HG02759 (cell line): ENCODE results near the gene DIMT1.

ENCODE experiments used
- ATAC-seq: cut with Tn5 transposase; IDR thresholded peaks from one replicate; pipeline ENCODE4 v1.9.1; 2021; ENCODE audit warnings: mild to moderate bottlenecking, moderate library complexity; ENCODE audit not compliant: unreplicated experiment

Gene DIMT1

DNA sequence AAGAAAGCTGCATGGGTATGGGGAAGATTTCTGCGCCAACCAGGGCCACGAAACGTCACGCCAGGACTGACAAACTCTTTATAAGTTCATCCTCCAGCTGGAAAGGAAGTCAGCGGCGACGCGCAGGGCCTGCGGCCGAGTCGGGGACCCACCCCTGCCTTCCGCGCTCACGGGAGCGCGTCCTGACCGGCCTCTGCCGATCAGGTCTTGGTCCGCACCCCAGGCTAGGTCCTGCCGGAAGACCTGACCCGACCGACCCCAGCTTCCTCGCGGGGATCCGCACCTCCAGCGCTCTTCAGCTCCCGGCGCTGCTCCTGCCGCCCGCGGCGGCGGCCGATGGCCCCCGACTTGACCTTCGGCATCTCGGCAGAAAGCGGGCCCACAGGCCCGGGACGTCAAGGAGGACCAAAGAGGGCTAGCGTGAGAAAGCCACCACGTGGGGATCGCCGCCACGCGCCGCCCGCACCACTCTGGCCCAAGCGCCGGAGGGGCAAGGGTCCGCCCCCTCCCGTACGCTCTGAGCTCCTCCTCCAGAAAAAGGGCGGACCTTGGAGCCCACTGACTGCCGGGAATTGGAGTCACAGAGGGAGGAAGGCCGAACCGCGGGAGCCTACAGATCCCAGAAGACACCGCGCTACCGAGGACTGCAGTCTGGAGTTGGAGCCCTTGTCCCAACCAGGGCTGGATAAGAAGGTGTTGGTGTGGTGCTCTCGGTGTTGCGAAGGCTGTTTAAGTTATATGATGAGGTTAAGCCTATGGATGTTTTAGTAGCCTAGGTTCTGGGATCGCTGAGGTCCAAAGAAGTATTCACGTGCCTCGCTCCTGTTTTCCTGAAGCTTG lies at the start of gene DIMT1:
Gene DIMT1, minus strand, starts transcription at position 495 of the 840 bp plus-strand sequence. Its CDS starts 133 bp downstream, at position 362.
- ATAC-seq = peak; percentile 96

DNA sequence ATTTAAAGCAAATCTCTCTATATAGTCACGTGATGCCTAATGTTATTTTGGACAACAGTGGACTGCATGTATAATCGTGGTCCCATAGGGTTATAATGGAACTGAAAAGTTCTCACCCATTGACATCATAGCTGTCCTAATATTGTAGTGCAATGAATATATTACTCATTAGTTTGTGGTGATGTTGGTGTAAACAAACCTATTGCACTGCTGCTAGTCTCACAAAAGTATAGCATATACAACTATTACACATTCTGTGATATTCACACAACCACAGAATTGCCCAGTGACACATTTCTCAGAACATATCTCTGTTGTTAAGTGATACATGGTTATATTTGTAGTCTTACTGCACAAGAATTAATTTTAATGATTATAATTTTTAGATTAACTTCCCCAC lies 46.6 kb upstream of the DIMT1 start:
- no peak for ATAC-seq

DNA sequence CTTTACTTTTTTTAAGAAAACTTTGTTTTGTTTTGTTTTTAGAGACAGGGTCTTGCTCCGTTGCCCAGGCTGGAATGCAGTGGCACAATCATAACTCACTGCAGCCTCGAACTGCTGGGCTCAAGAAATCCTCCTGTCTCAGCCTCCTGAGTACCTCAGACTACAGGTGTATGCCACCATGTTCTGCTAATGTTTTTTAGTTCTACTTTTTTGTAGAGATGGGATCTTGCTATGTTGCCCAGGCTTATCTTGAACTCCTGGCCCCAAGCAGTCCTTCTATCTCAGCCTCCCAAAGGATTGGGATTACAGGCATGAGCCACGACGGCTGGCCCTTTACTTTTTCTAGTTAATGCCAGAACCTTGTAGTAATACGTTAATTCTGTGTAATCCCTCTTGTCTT lies 44.8 kb upstream of the DIMT1 start:
- no peak for ATAC-seq

DNA sequence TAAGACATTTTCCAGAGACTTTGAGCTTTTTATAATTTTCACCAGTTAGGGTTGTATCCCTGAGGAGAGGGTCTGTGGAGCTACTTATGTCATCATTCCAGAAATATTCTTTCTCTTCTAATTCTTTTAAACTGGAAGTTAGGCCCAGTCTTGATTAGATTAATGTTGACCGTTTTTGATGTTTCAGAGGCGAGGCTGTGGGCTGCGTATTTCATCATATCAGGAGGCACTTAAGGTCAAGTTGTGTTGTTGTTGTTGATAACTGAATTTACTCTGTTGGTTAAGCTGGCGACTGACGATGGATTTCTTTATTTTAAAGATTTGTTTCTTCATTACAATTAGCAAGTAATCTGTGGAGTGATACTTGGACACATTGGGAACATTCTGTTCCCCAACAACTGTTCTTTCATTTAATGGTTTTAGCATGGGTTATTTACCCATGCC lies 28.9 kb upstream of the DIMT1 start:
- ATAC-seq = no peak

DNA sequence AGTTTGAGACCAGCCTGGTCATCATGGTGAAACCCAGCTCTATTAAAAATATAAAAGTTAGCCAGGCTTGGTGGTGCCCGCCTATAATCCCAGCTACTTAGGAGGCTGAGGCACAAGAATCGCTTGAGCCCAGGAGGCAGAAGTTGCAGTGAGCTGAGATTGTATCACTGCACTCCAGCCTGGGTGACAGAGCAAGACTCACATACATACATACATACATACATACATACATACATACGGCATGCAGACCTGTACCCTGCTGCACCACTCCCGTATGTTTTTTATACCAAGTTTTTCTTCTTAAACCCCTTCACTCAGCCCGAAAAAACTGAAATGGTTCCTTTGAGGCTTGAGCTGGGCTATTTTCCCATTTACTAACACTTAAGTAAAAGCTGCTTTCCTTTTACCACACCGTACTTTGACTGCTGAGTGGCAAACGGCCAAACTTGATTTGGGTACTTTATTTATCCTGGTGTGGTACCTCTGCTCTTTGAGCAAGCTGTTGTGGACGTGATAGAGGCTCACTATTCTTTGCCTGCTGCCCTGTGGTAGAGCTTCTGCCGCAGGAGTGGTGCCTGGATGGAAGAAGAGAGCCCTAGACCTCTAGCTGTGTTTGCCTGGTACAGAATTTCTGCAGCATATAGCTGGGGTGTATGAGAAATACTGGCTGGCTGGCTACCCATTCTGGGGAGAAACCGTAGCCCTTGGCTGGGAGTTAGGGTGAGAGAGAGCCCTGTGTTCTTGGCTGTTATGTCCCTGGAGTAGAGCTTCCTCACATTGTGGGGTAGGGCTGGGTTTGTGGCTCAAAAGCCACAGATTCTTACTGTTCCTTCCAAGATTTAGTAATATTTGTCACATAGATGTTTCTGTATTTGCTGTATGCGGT lies 28.3 kb upstream of the DIMT1 start:
- no peak for ATAC-seq

DNA sequence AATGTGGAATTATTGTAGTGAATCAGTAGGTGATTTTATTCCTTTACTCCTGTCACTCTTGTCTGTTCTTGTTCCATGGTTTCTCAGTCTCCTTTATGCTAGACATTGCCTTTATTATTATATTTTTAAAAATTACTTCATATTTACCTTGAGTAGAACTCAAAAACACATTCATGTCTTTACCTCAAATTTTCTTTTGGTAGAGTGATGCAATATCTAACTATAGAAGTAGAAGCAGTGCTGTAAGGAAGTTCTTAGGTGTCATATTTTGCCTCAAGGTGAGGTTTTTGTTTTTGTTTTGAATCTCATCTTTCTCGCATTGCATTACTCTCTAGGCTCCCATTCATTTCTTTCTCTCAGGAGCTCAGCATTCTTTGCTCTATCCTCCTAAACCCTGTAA lies 21.1 kb upstream of the DIMT1 start:
- no peak for ATAC-seq

DNA sequence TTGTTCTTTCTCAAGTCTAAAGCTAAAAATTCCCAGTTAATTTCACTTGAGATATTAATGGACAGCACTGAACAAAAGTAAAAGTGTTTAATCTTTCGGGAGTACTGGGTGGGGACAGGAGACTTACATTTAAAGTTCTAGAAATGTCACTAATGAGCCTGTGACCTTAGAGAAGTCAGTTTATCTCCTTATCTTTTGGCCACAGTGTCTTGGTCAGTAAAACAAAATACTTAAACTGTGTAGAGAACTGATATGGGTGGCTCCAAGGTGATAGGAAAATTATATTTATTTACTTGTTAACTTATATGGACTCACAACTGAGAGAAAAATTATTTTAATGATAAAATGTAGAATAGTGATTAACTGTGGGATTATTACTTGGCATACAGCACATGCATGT lies 17.7 kb upstream of the DIMT1 start:
- ATAC-seq = no peak

DNA sequence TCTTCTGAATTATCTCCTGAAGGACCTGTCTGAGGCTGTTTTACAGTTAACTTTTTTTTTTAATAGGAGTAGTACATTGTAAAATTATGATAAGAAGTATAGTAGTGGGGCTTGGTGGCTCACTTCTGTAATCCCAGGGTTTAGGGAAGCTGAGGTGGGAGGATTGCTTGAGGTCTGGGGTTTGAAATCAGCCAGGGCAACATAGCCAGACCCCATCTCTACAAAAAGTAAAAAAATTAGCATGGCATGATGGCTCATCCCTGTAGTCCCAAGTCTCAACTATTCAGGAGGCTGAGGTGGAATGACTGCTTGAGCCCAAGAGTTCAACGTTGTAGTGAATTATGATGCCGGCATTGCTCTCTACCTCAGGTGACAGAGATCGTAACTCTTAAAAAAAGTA lies 15.9 kb upstream of the DIMT1 start:
- no peak for ATAC-seq

DNA sequence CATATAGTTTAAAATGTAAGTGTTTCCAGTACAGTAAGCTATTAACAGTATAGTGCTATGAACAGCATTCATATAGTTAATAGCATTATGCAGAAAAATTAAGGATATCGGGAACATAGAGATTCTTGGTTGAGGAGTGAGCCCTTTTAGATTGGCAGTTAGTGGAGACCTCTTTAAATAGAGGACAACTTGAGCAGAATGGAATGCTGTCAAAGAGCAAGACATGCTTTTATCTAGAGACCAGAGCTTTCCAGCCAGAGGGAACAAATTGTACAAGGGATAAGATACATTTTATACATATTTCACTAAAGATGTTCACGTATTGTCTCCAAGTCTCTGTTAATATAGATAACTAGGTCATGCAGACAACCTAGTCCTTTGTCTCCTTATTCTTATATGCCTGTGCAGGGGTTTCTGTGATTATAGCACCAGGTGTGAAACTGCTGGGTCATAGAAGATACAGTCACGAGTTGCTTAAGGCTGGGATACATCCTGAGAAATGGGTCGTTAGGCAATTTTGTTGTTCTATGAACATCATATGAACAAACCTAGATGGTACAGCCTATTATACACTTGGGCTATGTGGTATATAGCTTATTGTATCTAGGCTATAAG lies 14.9 kb upstream of the DIMT1 start:
- no peak for ATAC-seq

DNA sequence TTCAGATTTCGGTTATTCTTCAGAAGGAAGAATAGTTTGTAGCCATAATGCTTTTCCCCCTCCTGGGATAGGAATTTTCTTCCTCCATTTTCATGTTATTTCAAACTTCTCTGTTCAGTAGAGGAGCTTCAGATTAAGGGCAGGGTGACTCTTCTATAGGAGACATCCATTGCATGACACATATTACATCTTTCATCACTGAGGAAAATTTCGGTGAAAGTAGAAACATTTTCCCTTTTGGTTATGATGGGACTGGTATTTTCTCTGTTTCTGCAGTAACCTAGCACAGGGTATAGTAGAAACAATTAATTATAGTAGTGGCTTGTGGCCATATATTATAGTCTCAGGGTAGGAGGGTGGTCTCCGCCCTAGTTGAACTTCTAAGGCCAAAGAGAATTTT lies 10.0 kb upstream of the DIMT1 start:
- no peak for ATAC-seq

DNA sequence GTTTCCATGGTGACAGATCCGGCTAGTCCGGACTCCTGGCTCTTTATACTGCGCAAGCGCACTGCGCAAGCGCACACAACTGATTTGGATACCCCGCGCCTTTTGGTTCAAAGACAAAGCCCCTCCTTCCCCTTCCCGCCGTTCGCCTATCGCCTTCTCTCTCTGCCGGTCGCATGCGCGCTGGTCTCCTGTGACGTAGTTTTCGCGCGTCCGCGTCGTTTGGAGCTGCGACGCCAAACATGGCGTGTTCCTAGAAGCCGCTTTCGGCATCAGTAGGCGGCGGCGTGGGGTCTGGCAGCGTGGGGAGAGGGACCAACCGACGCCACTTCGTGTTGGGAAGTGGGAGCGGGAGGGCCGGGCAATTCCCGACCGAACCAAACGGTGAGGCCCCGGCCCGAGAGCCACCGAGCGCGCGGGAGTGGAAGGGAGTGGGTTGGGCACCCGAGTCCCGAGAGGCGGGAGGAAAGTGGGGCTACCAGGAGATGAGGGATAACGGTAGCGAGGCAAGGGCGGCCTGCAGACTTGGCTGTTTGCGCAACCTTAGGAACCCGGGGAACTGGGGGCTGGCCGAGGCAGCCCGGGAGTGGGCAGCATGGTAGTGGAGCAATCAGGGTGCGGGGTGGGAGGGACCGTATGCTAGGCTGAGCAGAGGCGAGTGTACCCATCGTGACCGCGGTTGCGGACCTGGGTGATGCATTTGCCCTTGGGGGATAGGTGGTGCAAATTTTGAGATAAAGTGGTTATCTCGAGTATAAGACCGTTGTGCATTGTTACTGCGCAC lies 9.0 kb upstream of the DIMT1 start, which contains the start of gene IPO11:
Gene IPO11, plus strand, starts transcription at position 215 of the 781 bp plus-strand sequence. CDS start 24,517 bp downstream, outside the sequence.
- peak; percentile 96 for ATAC-seq

DNA sequence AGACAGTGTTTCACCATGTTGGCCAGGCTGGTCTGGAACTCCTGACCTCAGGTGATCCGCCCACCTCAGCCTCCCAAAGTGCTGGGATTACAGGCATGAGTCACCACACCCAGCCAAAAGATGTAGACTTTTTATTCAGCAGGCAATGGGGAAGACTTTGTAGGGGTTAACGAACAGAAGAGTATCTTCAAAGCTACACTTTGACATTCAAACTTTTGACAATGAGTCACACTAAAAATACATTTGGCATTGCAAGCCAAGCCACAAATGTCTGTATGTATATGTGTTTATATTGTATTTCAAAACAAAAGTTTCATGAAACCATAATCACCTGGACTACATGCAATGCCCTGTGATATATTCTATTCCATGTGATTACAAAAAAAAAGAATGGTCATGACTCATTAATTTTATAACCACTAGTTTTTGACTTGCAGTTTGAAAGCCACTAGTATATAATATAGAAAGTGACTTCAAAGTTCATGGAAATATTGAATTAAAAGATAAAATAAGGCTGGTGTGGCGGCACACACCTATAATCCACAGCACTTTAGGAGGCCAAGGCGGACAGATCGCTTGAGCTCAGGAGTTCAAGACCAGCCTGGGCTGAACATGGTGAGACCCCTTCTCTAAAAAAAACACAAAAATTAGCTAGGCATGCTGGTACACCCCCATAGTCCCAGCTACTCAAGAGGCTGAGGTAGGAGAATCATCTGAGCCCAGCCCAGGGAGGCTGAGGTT lies 8.3 kb downstream of the DIMT1 start:
- no peak for ATAC-seq

DNA sequence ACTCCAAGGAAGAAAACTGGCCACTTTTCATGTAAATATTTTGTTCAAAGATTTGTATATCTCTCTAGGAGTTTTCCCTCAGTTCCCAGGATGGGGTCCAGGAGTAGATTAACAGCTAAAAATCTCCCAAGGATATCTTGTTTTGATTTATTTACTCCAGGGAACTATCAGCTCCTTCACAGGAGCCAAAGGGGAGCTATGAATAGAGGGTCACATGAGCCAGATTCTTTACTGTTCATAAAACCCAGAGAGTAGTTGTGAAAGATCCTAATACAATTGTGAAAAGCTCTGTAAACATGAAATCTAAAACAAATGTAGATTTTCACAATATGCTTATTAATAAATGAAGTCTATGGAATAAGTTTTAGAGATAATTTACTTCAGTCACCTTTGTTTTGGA lies 16.9 kb downstream of the DIMT1 start:
- ATAC-seq = no peak

DNA sequence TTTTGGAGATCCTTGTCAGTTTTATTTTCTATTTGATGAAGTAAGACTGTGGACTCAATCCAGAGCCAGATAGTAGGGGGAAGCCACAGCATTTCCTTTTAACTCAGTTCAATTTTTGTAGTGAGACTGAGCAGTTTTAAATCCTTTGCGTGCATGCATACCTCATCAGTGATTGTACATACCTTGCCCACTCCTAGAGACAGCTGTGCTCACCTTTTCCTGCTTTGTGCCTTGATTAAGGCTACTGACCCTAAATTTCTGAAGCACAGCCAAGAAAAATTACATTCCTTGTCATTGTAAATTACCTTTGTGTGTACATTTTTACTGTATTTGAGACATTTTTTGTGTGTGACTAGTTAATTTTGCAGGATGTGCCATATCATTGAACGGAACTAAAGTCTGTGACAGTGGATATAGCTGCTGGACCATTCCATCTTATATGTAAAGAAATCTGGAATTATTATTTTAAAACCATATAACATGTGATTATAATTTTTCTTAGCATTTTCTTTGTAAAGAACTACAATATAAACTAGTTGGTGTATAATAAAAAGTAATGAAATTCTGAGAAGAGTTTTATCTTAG lies 17.8 kb downstream of the DIMT1 start:
- no peak for ATAC-seq

DNA sequence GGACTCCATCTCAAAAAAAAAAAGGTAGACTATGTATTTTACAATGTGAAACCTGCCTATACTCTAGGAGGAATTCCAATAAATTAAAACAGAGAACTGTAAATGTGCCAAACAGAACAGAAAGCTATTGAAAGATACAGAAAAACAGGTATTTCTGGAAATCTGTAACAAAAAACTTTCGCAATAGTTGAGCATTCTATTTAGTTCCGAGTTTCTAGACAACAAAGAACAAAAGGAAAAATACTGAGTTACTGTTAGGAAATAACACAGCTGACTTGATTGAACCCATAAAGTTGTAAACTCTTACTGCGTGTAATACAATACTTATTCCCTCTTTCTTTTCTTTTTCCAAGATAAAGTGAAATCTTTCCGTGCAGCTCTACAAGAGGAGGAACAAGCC lies 18.6 kb downstream of the DIMT1 start:
- ATAC-seq = no peak

DNA sequence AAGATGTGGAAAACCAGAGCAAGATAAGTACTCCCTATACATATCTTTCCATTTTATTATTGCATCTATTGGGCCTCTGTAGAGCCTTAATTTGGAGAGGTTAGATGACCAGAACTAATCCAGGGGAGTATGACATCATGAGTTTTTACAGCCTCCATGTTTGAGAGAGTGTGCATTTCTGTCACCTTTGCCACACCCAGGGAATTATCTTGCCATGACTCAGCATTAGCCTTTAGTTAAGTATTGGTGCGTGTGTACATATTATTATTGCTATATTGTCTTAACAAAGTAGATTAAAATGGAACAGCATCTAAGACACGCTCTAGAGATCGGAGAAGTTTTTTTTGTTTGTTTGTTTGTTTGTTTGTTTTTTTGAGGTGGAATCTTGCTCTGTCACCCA lies 27.6 kb downstream of the DIMT1 start:
- no peak for ATAC-seq

DNA sequence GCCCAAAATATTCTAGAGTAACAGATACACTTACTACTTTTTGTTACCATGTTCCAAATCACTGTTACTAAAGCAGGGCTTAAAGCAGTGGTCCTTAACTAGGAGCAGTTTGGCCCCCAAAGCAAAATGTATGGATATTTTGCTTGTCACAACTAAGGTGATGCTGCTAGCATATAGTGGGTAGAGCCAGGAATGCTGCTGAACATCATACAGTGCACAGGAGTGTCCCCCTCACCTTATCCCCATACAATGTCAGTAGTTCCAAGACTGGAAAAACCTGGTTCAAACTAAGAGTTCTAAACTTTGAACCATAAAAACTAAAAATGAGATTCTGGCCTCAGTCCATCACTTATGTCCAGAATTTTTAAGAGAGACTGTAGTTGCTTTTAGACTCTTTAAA lies 28.1 kb downstream of the DIMT1 start:
- ATAC-seq = no peak

DNA sequence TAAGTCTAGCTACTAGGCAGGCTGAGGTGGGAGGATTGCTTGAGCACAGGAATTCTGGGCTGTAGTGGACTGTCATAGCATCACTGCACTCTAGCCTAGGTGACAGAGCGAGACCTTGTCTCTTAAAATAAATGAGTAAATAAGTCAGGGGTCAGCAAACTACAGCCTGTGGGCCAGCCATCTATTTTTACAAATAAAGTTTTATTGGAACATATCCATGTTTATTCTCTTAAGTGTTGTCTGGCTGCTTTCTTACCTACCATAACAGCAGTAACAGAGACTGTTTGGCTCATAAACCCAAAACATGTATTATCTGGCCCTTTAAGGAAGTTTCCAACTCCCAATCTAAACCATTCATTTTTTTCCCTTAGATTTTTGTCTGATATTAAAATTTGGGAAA lies 29.6 kb downstream of the DIMT1 start:
- no peak for ATAC-seq

DNA sequence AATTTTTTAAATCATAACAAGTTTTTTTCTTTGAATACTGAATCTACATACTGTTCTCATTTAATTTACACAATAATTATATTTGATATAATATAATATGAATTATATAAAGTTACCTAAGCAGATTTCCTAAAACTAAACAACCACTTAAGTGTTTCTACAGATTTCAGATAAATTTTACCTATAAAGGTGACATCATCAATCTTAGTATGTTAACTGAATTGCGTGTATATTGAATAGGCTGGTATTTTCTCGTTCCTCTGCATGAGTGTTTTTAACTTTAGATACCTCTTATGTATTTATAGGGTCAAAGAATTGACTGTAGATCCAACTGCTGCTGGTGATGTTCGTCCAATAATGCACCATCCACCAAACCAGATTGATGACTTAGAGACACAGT lies 30.3 kb downstream of the DIMT1 start:
- ATAC-seq = no peak

DNA sequence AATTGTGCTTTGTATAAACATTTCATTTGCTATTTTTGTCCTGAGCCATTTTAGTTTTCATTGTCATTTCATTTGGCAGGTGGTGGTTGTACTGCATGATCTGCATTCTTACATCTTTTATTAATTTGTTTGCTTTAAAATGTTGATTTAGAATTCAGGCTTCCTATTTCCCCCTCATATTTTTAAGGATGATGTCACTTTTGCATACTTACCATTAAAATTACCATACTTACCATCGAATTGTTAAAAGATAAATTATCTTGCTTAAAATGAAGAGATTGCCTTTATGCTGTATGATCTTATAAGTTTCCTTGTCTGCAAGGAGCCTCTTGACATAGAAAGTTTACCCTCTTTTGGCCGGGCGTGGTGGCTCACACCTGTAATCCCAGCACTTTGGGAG lies 31.1 kb downstream of the DIMT1 start:
- ATAC-seq = no peak
